Spinal cord (tissue), 4 donors: ENCODE results near the gene AP5Z1. TPM values are rescaled to one million over a fixed set of nuclear protein-coding genes. Genes with fewer than 3 reads are reported as not detected.

ENCODE experiments used
- polyA plus RNA-seq, 2 donors: library from polyadenylated mRNA; unstranded; fragments of 120-200 nt; gene quantifications; one replicate each; pipeline ENCODE4 v1.2.1, GENCODE V29; 2013; ENCODE audit not compliant: insufficient read length in 2 of 2
- small RNA-seq: library from RNA; depleted of rRNA; stranded (forward); fragments of <200 nt; gene quantifications from one replicate; pipeline ENCODE3, GENCODE V24; 2014; ENCODE audit warnings: low replicate concordance
- total RNA-seq, 2 donors: library from RNA; depleted of rRNA in 1 of 2; stranded (reverse); fragments of 120-200 nt in 1 of 2; fragments of >200 nt in 1 of 2; gene quantifications; one replicate each; pipeline versions ENCODE4 v1.2.3 to v1.2.4, GENCODE V29; 2013 to 2014

AP5Z1 gene
- total and polyA plus RNA-seq, 4 donors: 11.5 to 40.0 (median 24.2) TPM

Small RNAs within 50 kb of the gene (small RNA-seq; reads per million reads assigned to genes)
- gene MIR4656 (not detected), gene RF00019 (not detected)

Other genes with a start within 250 kb of the AP5Z1 start
- gene FOXK1, start 93.3 kb upstream of the AP5Z1 start, total RNA-seq: 10 to 100 TPM; 17.0 to 20.7 TPM
- gene FOXK1, start 93.3 kb upstream of the AP5Z1 start, polyA plus RNA-seq: 10 to 100 TPM; 23.1 to 30.6 TPM
- gene PAPOLB, start 86.4 kb downstream of the AP5Z1 start, total RNA-seq: 1 to 10 TPM in 1 of 2 donors, under 1 TPM in 1; 0.94 to 1.5 TPM
- gene PAPOLB, start 86.4 kb downstream of the AP5Z1 start, polyA plus RNA-seq: under 1 TPM; 0.16 to 0.20 TPM
- gene RADIL, start 108.1 kb downstream of the AP5Z1 start, total RNA-seq: 1 to 10 TPM; 4.8 to 7.5 TPM
- gene RADIL, start 108.1 kb downstream of the AP5Z1 start, polyA plus RNA-seq: 10 to 100 TPM; 18.9 to 23.7 TPM
- gene MMD2, start 183.6 kb downstream of the AP5Z1 start, total RNA-seq: 10 to 100 TPM in 1 of 2 donors, 1 to 10 TPM in 1; 7.1 to 10.1 TPM
- 10 to 100 TPM; 43.6 to 58.2 TPM for gene MMD2, start 183.6 kb downstream of the AP5Z1 start, polyA plus RNA-seq